ES-I3 (cell line): ENCODE results near the gene CKS2.
"Not testable (repeated sequence)": the region's sequence is repeated elsewhere in the genome, so short reads cannot be mapped to it uniquely, and the experiment has no call there.

Source experiments
- H3K36me3 ChIP-seq: 2 replicates; pipeline ENCODE4 v1.6.1; 2013; ENCODE audit warnings: mild to moderate bottlenecking, low read length, control low read depth, moderate library complexity; ENCODE audit not compliant: insufficient read depth
- H3K4me1 ChIP-seq: 2 replicates; pipeline ENCODE4 v1.6.1; 2013; ENCODE audit warnings: mild to moderate bottlenecking, control low read depth, low read length; ENCODE audit not compliant: insufficient read depth
- H3K9ac ChIP-seq: 2 replicates; pipeline ENCODE4 v1.6.1; 2013; ENCODE audit warnings: low read depth, mild to moderate bottlenecking, low read length, moderate library complexity
- H3K9me3 ChIP-seq: 2 replicates; pipeline ENCODE4 v1.6.1; 2013; ENCODE audit warnings: mild to moderate bottlenecking, low read length, moderate library complexity; ENCODE audit not compliant: control insufficient read depth, insufficient read depth

Gene CKS2

GRCh38 chr9:89301996-89302395, 9.0 kb upstream of the CKS2 start:
- not testable (repeated sequence) for H3K36me3 ChIP-seq, H3K9me3 ChIP-seq, H3K4me1 ChIP-seq, H3K9ac ChIP-seq

GRCh38 chr9:89304020-89304833, 6.8 kb upstream of the CKS2 start:
- no peaks in the 10 kb centered on the region for H3K9me3 ChIP-seq
- H3K36me3 ChIP-seq, result no peaks in the 10 kb centered on the region; the same call in 1 of the 2 replicates
- no peak overlapping the region for H3K9ac ChIP-seq
- H3K4me1 ChIP-seq, result no peaks in the 10 kb centered on the region

- H3K4me1 ChIP-seq, result peaks cover 2% of the 10 kb centered on the region; the same call in 1 of the 2 replicates
- H3K9ac ChIP-seq, result no peak overlapping the region
- no peaks in the 10 kb centered on the region; the same call in 1 of the 2 replicates for H3K36me3 ChIP-seq
- H3K9me3 ChIP-seq, result no peaks in the 10 kb centered on the region
Measured at GRCh38 chr9:89304834-89305188, 6.2 kb upstream of the CKS2 start.

- Histone ChIP-seq H3K9ac (no peak overlapping the region), H3K36me3 (no peaks in the 10 kb centered on the region; the same call in 1 of the 2 replicates), H3K9me3 (no peaks in the 10 kb centered on the region), H3K4me1 (peaks cover 3% of the 10 kb centered on the region; the same call in 1 of the 2 replicates)
Measured at GRCh38 chr9:89305868-89306267, 5.1 kb upstream of the CKS2 start.

GRCh38 chr9:89309166-89309565, 1.8 kb upstream of the CKS2 start:
- H3K9ac ChIP-seq, result no peak overlapping the region
- H3K4me1 ChIP-seq, result peaks cover 3% of the 10 kb centered on the region; the same call in 1 of the 2 replicates
- no peaks in the 10 kb centered on the region for H3K9me3 ChIP-seq
- H3K36me3 ChIP-seq, result no peaks in the 10 kb centered on the region; the same call in 1 of the 2 replicates

- Histone ChIP-seq H3K9me3 (no peaks in the 10 kb centered on the region), H3K4me1 (peaks cover 5% of the 10 kb centered on the region), H3K36me3 (peaks cover under 1% of the 10 kb centered on the region; the same call in 1 of the 2 replicates), H3K9ac (peak overlapping the region; percentile 98)
Measured at GRCh38 chr9:89309608-89310474, 1.2 kb upstream of the CKS2 start.

- Histone ChIP-seq H3K9ac (peak overlapping the region; percentile 98), H3K4me1 (peaks cover 7% of the 10 kb centered on the region), H3K36me3 (peaks cover 3% of the 10 kb centered on the region; the same call in 1 of the 2 replicates), H3K9me3 (no peaks in the 10 kb centered on the region)
Measured at GRCh38 chr9:89311346-89312221, 589 bp downstream of the CKS2 start.

GRCh38 chr9:89312222-89312571, 1.2 kb downstream of the CKS2 start:
- H3K4me1 ChIP-seq, result peaks cover 7% of the 10 kb centered on the region
- H3K36me3 ChIP-seq, result 0 out of 2 replicates have a peak, but pooled peaks cover 6% of the 10 kb centered on the region
- peak overlapping the region; percentile 98 for H3K9ac ChIP-seq
- no peaks in the 10 kb centered on the region for H3K9me3 ChIP-seq

GRCh38 chr9:89313842-89314241, 2.8 kb downstream of the CKS2 start:
- Histone ChIP-seq H3K4me1 (peaks cover 7% of the 10 kb centered on the region), H3K36me3 (0 out of 2 replicates have a peak, but pooled peaks cover 7% of the 10 kb centered on the region), H3K9me3 (no peaks in the 10 kb centered on the region), H3K9ac (peak overlapping the region; percentile 98)

GRCh38 chr9:89314955-89315354, 4.0 kb downstream of the CKS2 start:
- Histone ChIP-seq H3K9me3 (no peaks in the 10 kb centered on the region), H3K9ac (peak overlapping the region; percentile 9; the same call in 1 of the 2 replicates), H3K36me3 (0 out of 2 replicates have a peak, but pooled peaks cover 7% of the 10 kb centered on the region), H3K4me1 (peaks cover 4% of the 10 kb centered on the region; the same call in 1 of the 2 replicates)

GRCh38 chr9:89315482-89315881, 4.5 kb downstream of the CKS2 start:
- no peaks in the 10 kb centered on the region for H3K9me3 ChIP-seq
- no peak overlapping the region for H3K9ac ChIP-seq
- H3K4me1 ChIP-seq, result peaks cover 4% of the 10 kb centered on the region; the same call in 1 of the 2 replicates
- 0 out of 2 replicates have a peak, but pooled peaks cover 7% of the 10 kb centered on the region for H3K36me3 ChIP-seq

GRCh38 chr9:89317282-89317681, 6.3 kb downstream of the CKS2 start:
- Histone ChIP-seq H3K4me1 (peaks cover 4% of the 10 kb centered on the region; the same call in 1 of the 2 replicates), H3K9ac (no peak overlapping the region), H3K9me3 (no peaks in the 10 kb centered on the region), H3K36me3 (0 out of 2 replicates have a peak, but pooled peaks cover 7% of the 10 kb centered on the region)

GRCh38 chr9:89318123-89319014, 7.4 kb downstream of the CKS2 start, which contains the start of gene SECISBP2:
SECISBP2 (plus strand) TSS chr9:89318500; CDS start chr9:89318577, 77 bp downstream.
- peaks cover 4% of the 10 kb centered on the region; the same call in 1 of the 2 replicates for H3K4me1 ChIP-seq
- H3K36me3 ChIP-seq, result 0 out of 2 replicates have a peak, but pooled peaks cover 7% of the 10 kb centered on the region
- no peaks in the 10 kb centered on the region for H3K9me3 ChIP-seq
- peak within 1 kb of the TSS; percentile 68 for H3K9ac ChIP-seq
